NCI-H2171 (cell line): ENCODE measurements around the gene TMEM31.
"Not testable (repeated sequence)": the region's sequence is repeated elsewhere in the genome, so short reads cannot be mapped to it uniquely, and the experiment has no call there.

Experiments
- DNase-seq: peaks from one replicate; lab custom pipeline; 2025; lab: John Stamatoyannopoulos, UW

Gene TMEM31

DNA sequence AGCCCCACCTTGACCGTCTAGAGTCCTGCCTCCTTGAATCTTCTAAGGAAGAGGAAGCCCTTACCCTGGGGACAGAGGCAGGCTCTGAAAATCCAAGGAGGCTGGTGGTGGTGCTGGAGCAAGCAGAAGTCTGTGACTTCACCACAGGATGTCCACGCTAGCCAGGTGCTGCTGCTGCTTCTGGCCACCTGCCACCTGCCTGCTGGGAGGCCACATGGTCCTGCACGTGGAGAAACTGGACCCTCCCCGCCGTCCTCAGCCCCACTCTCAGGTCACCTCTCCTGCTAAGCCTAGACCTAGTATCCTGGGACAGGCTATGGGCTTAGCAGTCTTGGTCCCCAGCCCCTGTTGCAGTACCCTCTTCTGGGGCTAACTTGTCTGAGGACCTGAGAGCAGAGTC is 15.8 kb downstream of the TMEM31 start:
- no peak for DNase-seq

DNA sequence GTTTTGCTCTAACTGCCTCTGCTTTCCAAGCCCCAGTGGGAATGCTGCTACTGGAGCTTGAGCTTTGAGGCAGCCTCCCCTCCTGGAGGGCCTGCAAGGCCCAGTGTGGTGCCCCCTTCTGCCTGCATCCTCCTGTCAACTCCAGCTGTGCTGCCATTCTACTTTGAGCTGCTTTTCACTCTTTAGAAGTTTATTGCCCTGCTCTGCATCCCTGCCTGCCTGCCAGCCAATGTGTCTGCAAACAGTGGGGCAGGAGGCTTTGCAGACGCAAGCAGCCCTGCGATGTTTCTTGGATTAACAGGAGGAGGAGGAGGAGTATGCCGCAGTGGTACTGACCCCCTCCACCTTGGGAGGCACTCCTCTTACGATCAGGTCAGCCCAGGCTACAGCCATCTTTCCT is 16.4 kb downstream of the TMEM31 start:
- DNase-seq = no peak

DNA sequence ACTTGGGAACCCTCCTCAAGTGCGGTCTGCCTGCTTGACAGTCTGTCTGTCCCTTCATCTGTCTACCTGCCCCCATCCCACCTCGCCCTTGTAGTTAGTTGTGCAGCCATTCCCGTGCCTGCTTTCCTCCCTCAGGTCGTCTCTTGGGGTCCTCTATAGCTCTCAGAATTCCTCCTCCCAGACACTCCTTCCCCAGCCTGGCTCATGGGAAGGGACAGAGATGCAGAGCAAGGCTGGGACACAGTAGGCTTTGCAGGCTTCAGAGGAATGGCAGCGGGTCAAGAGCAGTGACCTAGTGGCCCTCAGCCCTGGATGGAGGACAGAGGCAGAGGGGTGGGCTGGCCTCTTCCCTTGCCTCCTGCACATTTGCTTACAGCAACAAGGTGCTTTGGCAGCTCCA is 18.3 kb downstream of the TMEM31 start:
- no peak for DNase-seq

DNA sequence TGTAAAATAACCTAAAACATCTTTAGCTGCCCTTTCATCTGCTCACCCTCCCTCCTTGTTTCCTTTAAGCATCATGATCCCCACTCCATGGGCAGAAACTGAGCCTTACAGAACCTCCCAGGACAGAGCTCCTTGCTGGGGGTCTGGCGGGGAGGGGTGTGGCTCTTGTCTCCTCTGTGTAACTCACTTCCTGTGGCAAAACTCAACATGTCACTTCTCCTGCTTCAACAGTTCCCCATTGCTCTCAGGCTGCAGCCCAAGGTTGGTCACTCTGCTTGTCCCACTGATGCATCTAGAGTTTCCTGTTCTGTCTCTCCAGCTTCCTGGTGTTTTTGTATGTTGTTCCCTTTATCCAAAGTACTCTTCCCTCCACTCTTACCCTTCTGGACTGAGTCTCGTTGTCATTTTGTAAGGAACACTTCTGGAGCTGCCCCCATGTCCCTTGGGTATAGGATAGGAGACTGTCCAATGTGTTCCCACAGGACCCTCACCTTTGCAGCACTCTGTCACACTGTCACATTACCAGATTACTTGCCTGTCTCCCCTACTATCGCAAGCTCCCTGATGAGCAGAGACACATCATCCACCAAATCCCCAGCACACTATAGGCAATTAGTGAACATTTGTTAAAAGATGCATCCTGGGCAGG is 19.6 kb downstream of the TMEM31 start:
- no peak for DNase-seq

DNA sequence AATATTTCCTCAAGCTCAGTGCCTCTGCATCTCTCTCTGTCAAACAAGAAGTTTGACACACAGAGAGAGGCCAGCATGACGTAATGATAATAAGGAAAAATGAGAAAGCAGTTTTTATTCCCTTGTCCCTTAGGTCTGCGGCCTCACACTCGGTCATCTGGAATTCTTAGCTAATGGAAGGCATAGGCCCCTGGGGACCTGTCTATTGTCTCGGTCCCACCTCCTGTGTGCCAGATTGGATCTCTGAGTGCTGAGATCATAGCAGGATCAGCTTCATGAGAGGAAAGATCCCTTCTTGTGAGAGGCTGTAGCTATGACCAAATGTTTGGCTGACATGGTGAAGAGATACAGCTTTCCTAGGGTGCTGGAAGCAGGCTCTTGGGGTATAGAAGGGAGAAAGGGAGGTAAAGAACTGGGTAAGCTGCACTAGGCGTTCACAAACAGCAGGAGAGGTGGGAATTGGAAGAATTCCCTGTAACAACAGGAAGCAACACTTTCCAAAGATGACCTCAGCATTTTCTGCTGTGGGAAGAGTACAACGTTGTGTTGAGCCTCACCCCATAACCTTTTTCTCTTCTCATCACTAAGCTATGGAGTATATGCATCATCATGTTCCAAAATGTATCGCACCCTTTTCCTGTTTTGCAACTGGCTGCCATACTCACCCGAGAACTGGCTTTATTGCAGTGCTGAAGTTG is 20.2 kb downstream of the TMEM31 start:
- no peak for DNase-seq

DNA sequence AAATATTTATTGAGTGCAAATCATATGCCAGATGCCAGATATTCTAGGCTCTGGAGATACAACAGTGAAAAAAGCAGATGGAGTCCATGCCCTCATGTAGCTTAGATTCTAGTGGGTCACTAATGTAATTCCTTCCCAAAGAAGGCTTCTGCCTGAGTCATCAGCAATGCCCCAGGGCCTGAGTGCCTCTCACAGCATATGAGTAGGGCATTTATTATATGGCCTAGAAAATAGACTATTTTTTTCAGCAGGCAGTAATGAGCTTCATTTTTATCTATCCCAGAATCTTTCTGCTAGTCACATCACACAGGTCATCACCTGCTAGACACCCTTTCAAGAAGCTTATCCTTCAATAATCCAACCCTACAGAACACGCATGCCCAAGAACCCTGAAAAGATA is 22.3 kb downstream of the TMEM31 start:
- DNase-seq = no peak

DNA sequence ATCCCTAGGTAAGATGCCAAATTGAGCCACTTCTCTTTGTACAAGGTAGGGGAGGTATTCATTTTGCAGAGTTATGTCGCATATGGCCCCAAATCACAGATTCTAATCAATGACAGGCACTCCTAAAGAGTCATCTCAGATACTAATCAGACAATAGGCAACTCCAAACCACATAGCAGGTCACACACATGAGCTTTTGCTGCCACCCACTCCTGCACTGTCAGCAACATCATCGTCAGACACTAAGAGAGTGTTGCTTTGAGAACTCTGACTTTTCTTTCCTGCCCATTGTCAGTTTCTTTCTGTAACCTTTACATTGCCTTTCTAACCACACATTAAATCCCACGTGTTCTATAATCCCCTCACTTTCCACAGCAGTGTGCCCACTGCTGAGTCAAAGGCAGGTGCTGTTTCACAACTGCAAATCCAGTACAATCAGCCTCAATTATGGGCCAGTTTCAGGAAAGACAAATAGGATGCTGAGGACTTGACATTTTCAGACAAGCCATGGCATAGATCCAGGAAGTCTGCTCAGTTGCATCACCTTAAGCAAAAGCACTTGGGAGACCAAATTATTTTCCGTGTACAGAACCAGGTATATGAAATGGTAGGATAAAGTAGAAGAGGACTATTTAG is 23.5 kb downstream of the TMEM31 start:
- DNase-seq = no peak

DNA sequence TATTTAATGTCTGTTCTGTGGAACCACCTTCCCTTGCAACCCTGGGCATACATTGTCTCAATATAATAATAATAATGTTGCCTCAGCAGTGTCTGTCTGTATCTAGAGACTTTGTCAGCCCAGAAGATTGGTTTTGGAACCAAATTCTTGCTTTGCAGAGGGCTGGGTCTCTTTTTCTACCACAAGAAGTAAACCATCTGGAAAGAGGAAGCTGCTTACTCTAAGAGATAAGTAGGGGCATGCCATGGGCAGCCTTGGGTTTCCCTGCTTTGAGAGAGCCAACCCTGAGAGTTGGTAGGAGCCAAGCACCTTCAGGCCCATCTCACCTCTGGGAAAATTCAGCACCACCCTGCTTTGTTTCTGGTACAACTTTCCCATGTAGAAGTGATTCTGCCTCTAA is 27.0 kb downstream of the TMEM31 start:
- DNase-seq = no peak

DNA sequence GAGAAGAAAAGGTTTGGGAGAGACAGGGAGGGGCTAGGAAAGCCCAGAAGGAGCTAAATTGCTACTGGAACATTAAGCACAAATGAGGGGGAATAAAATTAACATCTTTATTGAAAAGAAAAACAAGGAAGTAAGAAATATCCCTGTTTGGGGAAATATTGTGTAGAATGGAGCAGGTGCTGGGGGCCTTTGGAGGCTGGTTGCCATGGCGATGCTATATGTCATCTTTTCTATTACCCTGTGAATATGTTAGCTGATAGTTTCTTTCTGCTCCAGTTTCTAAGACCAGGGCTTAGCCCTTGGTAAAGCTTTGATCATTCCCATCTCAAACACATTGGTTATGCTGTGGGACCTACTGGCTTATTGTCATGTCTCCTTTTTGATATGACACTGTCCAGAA is 28.7 kb downstream of the TMEM31 start:
- DNase-seq = no peak

DNA sequence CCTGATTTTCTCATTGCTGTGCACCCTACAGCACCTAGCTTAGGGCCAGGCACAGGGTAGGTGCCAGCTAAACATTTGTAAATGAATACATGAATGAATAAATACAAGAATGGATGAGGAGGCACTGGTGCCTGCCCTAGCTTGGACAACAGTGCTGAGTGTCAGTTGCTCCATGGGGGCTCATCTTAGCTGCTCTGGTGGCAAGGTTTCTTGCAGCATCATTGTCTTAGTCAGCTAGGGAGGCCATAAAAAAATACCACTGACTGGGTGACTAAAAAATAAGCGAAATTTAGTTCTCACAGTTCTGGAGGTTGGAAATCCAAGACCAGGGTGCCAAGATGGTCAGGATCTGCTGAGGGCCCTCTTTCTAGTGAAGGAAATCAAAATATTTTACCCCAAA is 31.2 kb downstream of the TMEM31 start:
- DNase-seq = no peak

DNA sequence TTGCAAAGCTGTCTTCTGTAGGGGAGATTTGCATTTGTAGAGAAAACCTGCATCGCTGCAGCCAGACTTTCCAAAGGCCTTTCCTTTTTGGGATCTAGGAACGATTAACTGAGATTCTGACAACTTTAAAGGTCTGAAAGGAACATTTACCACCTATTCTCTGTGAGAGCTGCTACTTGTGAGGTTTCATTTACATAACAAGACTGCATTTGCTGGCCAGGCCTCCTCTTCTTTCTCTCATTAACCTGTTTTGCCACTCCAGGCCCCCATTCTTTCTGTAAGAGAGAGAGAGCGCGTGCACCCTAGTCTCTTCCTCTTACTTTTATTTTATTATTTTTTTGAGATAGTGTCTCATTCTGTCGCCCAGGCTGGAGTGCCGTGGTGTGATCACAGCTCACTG is 31.6 kb downstream of the TMEM31 start:
- no peak for DNase-seq

DNA sequence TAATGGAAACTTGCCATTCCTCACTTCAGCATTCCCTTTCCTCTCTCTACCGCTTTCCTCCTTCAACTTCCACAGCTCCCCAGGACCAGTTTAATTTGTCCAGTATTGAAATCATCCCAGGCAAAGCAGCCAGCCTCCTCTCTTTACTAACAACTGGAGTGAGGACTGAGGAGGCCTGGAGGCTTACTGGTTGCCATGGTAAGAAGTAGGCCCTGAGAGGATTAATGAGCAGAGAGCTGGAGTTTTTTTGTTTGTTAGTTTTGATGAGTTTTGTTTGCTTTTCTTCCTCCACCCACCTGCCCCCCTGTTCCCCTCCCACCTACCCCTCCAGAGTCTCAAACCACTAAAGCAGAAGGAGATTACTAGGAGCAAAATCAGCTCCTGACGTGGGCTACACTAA is 36.5 kb downstream of the TMEM31 start:
- DNase-seq = no peak

DNA sequence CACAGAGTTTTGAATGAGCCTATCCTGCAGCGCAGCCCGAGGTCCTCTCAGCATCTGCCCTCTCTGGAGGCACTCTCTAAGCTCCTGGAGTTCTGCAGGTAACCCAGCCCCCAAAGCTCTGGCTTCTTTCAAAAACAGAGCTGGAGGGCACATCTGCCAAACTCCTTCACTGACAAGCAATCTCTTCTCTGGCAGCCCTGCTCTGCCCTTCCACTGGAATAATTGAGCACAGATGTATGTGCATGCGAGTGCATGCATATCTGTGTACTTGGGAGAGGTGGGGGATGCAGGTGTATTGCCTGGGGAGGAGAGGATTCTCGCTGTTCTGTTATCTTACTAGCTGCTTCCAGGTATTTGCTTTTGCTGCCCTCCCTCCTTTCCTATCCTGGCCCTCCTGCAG is 43.7 kb downstream of the TMEM31 start:
- DNase-seq = no peak

DNA sequence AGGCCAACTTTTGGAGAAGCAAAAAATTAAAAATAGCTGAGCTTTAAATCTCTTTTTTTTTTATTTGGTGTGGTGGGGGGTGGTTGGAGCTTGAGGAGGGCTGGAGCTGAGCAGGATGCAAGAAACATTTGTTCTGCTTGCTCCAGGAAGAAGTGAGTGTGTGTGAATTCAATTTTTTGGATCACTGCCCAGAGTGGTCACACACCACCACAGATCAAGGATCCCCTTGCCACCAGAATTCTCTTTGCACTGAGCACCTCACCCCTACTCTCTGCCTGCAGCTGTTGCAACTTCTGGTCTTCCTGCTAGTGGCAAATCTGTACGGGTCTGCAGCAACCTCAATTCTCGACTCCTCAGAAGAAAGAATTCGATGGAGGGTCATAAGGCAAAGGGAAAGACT is 46.0 kb downstream of the TMEM31 start:
- no peak for DNase-seq

DNA sequence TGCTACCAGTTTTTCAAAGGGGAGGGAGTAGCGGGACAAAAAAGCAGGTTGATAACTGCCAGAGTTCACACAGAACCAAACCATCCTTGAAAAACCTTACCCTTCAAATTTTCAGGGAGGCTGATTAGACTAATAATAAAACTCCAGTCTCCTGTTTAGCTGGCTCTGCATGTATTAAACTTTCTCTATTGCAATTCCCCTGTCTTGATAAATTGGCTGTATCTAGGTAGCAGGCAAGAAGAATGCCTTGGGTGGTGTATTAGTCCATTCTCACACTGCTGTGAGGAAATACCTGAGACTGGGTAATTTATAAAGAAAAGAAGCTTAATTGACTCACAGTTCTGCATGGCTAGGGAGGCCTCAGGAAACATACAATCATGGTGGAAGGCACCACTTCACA is 47.8 kb downstream of the TMEM31 start:
- DNase-seq = no peak

DNA sequence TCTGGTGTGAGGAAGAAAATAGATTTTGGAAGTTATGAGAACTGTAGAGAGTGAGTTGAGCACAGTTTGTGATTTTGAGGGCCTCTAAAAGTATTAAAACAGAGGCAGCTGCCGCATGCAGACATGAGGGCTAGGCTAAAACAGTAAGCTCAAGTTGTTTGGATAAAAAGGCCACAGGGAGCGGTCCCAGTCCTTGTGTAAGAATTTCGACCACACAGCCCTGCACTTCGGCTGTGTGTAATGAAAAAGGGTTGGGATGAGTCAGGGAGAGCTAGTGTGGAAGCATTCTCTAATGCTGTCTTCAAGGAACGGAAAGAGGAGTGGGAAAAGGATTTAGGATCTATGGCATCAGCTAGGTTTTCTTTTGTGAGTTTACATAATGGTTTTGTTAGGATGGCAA is 52.8 kb downstream of the TMEM31 start:
- not testable (repeated sequence) for DNase-seq
